GM23338 (cell line): ENCODE data around the gene CDV3. TPM values are rescaled to one million over a fixed set of nuclear protein-coding genes. Genes with fewer than 3 reads are reported as not detected.
"Not testable (repeated sequence)": the region's sequence is repeated elsewhere in the genome, so short reads cannot be mapped to it uniquely, and the experiment has no call there.

Experiments
- ATAC-seq: fragments of 200-7000 bp; cut with Tn5 transposase; 3 replicates; pipeline ENCODE4 v1.9.1; 2020
- DNase-seq: peaks from one replicate; pipeline ENCODE4 v3.0.0-alpha.2; 2015; ENCODE audit warnings: low spot score
- H2AFZ ChIP-seq: fragments of 200-600 bp; sonication (generic); 2 replicates; pipeline ENCODE4 v1.8.0; 2016; ENCODE audit warnings: antibody characterized with exemption, mild to moderate bottlenecking, moderate library complexity
- H3F3A ChIP-seq: fragments of 200-600 bp; sonication (generic); replicated peaks from 2 replicates; pipeline ENCODE4 v1.8.0; 2017; ENCODE audit warnings: antibody characterized with exemption, mixed run types, low read depth
- H3K27ac ChIP-seq: fragments of 200-600 bp; sonication (generic); 2 replicates; pipeline ENCODE4 v1.6.1; 2016; ENCODE audit warnings: low read depth
- H3K27me3 ChIP-seq: fragments of 200-600 bp; sonication (generic); 2 replicates; pipeline ENCODE4 v1.8.0; 2016; ENCODE audit warnings: mild to moderate bottlenecking, mixed run types, moderate library complexity; ENCODE audit not compliant: insufficient read depth
- H3K36me3 ChIP-seq: fragments of 200-600 bp; sonication (generic); 2 replicates; pipeline ENCODE4 v1.8.0; 2016; ENCODE audit warnings: mild to moderate bottlenecking; ENCODE audit not compliant: insufficient read depth
- H3K4me1 ChIP-seq: fragments of 200-600 bp; sonication (generic); 2 replicates; pipeline ENCODE4 v1.8.0; 2016; ENCODE audit warnings: mild to moderate bottlenecking, moderate library complexity; ENCODE audit not compliant: insufficient read depth
- H3K4me2 ChIP-seq: fragments of 200-600 bp; sonication (generic); 2 replicates; pipeline ENCODE4 v1.7.1; 2017; ENCODE audit warnings: mixed run types
- H3K4me3 ChIP-seq: fragments of 200-600 bp; sonication (generic); 2 replicates; pipeline ENCODE4 v1.6.1; 2016; ENCODE audit warnings: mixed run types
- H3K79me2 ChIP-seq: fragments of 200-600 bp; sonication (generic); replicated peaks from 2 replicates; pipeline ENCODE4 v1.8.0; 2017; ENCODE audit warnings: mild to moderate bottlenecking; ENCODE audit not compliant: insufficient read depth
- H3K9me2 ChIP-seq: fragments of 200-600 bp; sonication (generic); 2 replicates; pipeline ENCODE4 v1.8.0; 2017; ENCODE audit not compliant: insufficient read depth
- H4K20me1 ChIP-seq: fragments of 200-600 bp; sonication (generic); replicated peaks from 2 replicates; pipeline ENCODE4 v1.8.0; 2017; ENCODE audit warnings: mild to moderate bottlenecking; ENCODE audit not compliant: insufficient read depth
- H3K27ac Mint-ChIP-seq: 2 replicates; pipeline ENCODE4 v1.8.0; 2020; ENCODE audit warnings: inconsistent platforms, mild to moderate bottlenecking, moderate library complexity, mixed read lengths
- H3K27me3 Mint-ChIP-seq: 3 replicates; pipeline ENCODE4 v1.8.0; 2022; ENCODE audit warnings: low read depth, mild to moderate bottlenecking, moderate library complexity, mixed read lengths, inconsistent platforms; ENCODE audit not compliant: insufficient read depth, poor library complexity
- H3K36me3 Mint-ChIP-seq: 3 replicates; pipeline ENCODE4 v1.8.0; 2021; ENCODE audit warnings: low read depth, mild to moderate bottlenecking, inconsistent platforms, moderate library complexity, mixed read lengths
- H3K4me1 Mint-ChIP-seq: 3 replicates; pipeline ENCODE4 v1.8.0; 2020; ENCODE audit warnings: mild to moderate bottlenecking, inconsistent platforms, mixed read lengths
- H3K4me3 Mint-ChIP-seq: 3 replicates; pipeline ENCODE4 v1.8.0; 2021; ENCODE audit warnings: moderate library complexity, mild to moderate bottlenecking, inconsistent platforms, mixed read lengths
- H3K9me3 Mint-ChIP-seq: 3 replicates; pipeline ENCODE4 v1.8.0; 2020; ENCODE audit warnings: moderate library complexity, mild to moderate bottlenecking, inconsistent platforms, mixed read lengths
- EZH2 ChIP-seq: fragments of 200-600 bp; sonication (generic); IDR thresholded peaks from one replicate; pipeline ENCODE4 v1.8.0; 2017; ENCODE audit warnings: antibody characterized with exemption, mild to moderate bottlenecking, low read depth; ENCODE audit not compliant: unreplicated experiment
- EZH2phosphoT487 ChIP-seq: fragments of 200-600 bp; sonication (generic); IDR thresholded peaks from one replicate; pipeline ENCODE4 v1.8.1; 2018; ENCODE audit warnings: antibody characterized with exemption; ENCODE audit not compliant: unreplicated experiment
- STAT1 ChIP-seq: IDR thresholded peaks from one replicate; pipeline ENCODE4 v1.6.1; 2016; ENCODE audit warnings: antibody characterized with exemption; ENCODE audit not compliant: unreplicated experiment
- ZNF114 ChIP-seq: fragments of 250-450 bp; sonication (Bioruptor Pico); IDR thresholded peaks from 2 replicates; pipeline ENCODE4 v1.5.0; 2020; ENCODE audit warnings: mild to moderate bottlenecking, moderate library complexity
- ZNF331 ChIP-seq: fragments of 250-450 bp; sonication (Bioruptor Pico); IDR thresholded peaks from 2 replicates; pipeline ENCODE4 v1.5.0; 2020; ENCODE audit warnings: low read depth, mild to moderate bottlenecking, moderate library complexity
- polyA plus RNA-seq: library from polyadenylated mRNA; unstranded; fragments of >200 nt; fragmentation: Nextera tagmentation; extraction: Ambion mirVana; gene quantifications from 2 replicates; pipeline ENCODE4 v1.2.1, GENCODE V29; 2016
- total RNA-seq: library from RNA; depleted of rRNA; stranded (reverse); fragments of >200 nt; shearing (Covaris generic); gene quantifications from 2 replicates; pipeline ENCODE4 v1.2.3, GENCODE V29; 2014
- TF ChIP-seq, protein P1 (sequence below): IDR thresholded peaks from one replicate; pipeline ENCODE4 v1.6.1; 2018; ENCODE audit warnings: antibody characterized with exemption; ENCODE audit not compliant: unreplicated experiment
- TF ChIP-seq, protein P2 (sequence below), 2 experiments: fragments of 200-600 bp in 1 of 2; sonication (generic) in 1 of 2; conservative IDR thresholded peaks; 2 replicates each; pipeline versions ENCODE4 v1.5.1 to v1.6.1; 2016 to 2017; ENCODE audit warnings: antibody characterized with exemption in 2 of 2, low read depth in 2 of 2, mild to moderate bottlenecking in 2 of 2, moderate library complexity in 1 of 2
- TF ChIP-seq, protein P3 (sequence below): IDR thresholded peaks from 2 replicates; pipeline ENCODE4 v1.6.1; 2016; ENCODE audit warnings: antibody characterized with exemption

The CDV3 gene
- total and polyA plus RNA-seq, 2 experiments from 2014 or later: 36.6 to 119 TPM

DNA sequence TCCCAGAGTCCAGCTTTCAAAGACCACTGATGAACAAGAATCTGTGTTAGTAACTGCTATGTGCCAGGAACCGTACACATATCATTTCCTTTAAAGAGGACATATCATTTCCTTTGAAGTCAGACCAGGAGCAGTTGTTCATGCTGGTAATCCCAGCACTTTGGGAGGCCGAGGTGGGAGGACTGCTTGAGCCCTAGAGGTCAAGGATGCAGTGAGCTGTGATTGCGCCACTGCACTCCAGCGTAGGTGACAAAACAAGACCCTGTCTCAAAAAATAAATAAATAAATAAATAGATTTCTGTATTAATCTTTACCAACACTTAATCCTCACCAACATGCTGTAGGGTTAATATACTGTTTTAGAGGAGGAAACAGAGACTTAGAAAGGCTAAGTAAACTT is 23.9 kb upstream of the CDV3 start:
- Histone ChIP-seq H3K27me3 (no peaks in the 10 kb centered on the region), H3K36me3 (no peaks in the 10 kb centered on the region), H3K4me2 (no peak overlapping the region), H4K20me1 (no peaks in the 10 kb centered on the region), H3K4me3 (no peak overlapping the region), H3K79me2 (no peaks in the 10 kb centered on the region), H2AFZ (no peak overlapping the region), H3K27ac (no peak overlapping the region), H3F3A (no peaks in the 10 kb centered on the region), H3K9me2 (no peaks in the 10 kb centered on the region), H3K4me1 (peaks cover 7% of the 10 kb centered on the region; the same call in 1 of the 2 replicates)
- Mint-ChIP-seq H3K4me3 (no peak overlapping the region), H3K27me3 (no peaks in the 10 kb centered on the region), H3K4me1 (peaks cover 14% of the 10 kb centered on the region), H3K9me3 (peaks cover 23% of the 10 kb centered on the region; the same call in 2 of the 3 replicates), H3K36me3 (peaks cover 10% of the 10 kb centered on the region; the same call in 1 of the 3 replicates), H3K27ac (no peak overlapping the region)
- DNase-seq (no peak), ATAC-seq (no peak)
- TF ChIP-seq EZH2 (no peak), ZNF331 (CRISPR knock-in tag) (no peak), ZNF114 (CRISPR knock-in tag) (no peak), STAT1 (no peak), EZH2phosphoT487 (no peak)
- TF ChIP-seq, protein P1, sequence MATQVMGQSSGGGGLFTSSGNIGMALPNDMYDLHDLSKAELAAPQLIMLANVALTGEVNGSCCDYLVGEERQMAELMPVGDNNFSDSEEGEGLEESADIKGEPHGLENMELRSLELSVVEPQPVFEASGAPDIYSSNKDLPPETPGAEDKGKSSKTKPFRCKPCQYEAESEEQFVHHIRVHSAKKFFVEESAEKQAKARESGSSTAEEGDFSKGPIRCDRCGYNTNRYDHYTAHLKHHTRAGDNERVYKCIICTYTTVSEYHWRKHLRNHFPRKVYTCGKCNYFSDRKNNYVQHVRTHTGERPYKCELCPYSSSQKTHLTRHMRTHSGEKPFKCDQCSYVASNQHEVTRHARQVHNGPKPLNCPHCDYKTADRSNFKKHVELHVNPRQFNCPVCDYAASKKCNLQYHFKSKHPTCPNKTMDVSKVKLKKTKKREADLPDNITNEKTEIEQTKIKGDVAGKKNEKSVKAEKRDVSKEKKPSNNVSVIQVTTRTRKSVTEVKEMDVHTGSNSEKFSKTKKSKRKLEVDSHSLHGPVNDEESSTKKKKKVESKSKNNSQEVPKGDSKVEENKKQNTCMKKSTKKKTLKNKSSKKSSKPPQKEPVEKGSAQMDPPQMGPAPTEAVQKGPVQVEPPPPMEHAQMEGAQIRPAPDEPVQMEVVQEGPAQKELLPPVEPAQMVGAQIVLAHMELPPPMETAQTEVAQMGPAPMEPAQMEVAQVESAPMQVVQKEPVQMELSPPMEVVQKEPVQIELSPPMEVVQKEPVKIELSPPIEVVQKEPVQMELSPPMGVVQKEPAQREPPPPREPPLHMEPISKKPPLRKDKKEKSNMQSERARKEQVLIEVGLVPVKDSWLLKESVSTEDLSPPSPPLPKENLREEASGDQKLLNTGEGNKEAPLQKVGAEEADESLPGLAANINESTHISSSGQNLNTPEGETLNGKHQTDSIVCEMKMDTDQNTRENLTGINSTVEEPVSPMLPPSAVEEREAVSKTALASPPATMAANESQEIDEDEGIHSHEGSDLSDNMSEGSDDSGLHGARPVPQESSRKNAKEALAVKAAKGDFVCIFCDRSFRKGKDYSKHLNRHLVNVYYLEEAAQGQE: no peak
- TF ChIP-seq, protein P2, sequence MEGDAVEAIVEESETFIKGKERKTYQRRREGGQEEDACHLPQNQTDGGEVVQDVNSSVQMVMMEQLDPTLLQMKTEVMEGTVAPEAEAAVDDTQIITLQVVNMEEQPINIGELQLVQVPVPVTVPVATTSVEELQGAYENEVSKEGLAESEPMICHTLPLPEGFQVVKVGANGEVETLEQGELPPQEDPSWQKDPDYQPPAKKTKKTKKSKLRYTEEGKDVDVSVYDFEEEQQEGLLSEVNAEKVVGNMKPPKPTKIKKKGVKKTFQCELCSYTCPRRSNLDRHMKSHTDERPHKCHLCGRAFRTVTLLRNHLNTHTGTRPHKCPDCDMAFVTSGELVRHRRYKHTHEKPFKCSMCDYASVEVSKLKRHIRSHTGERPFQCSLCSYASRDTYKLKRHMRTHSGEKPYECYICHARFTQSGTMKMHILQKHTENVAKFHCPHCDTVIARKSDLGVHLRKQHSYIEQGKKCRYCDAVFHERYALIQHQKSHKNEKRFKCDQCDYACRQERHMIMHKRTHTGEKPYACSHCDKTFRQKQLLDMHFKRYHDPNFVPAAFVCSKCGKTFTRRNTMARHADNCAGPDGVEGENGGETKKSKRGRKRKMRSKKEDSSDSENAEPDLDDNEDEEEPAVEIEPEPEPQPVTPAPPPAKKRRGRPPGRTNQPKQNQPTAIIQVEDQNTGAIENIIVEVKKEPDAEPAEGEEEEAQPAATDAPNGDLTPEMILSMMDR (conservative IDR thresholded peaks at IDR 0.05; ENCODE audit: low read depth in 2 of 2): no peak
- TF ChIP-seq, protein P3, sequence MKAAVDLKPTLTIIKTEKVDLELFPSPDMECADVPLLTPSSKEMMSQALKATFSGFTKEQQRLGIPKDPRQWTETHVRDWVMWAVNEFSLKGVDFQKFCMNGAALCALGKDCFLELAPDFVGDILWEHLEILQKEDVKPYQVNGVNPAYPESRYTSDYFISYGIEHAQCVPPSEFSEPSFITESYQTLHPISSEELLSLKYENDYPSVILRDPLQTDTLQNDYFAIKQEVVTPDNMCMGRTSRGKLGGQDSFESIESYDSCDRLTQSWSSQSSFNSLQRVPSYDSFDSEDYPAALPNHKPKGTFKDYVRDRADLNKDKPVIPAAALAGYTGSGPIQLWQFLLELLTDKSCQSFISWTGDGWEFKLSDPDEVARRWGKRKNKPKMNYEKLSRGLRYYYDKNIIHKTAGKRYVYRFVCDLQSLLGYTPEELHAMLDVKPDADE: no peak

DNA sequence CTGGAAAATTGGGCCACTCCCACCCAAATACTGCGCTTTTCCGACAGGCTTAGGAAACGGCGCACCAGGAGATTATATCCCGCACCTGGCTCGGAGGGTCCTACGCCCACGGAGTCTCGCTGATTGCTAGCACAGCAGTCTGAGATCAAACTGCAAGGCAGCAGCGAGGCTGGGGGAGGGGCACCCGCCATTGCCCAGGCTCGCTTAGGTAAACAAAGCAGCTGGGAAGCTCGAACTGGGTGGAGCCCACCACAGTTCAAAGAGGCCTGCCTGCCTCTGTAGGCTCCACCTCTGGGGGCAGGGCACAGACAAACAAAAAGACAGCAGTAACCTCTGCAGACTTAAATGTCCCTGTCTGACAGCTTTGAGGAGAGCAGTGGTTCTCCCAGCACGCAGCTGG is 21.9 kb upstream of the CDV3 start:
- H3K79me2 ChIP-seq, H4K20me1 ChIP-seq, H3F3A ChIP-seq, H3K4me3 Mint-ChIP-seq, H3K4me1 ChIP-seq, DNase-seq, H2AFZ ChIP-seq, ATAC-seq, H3K27ac ChIP-seq, H3K4me2 ChIP-seq, H3K9me2 ChIP-seq, H3K36me3 ChIP-seq, H3K27me3 Mint-ChIP-seq, H3K27ac Mint-ChIP-seq, H3K27me3 ChIP-seq, H3K4me3 ChIP-seq: not testable (repeated sequence)
- Mint-ChIP-seq H3K36me3 (peaks cover 10% of the 10 kb centered on the region; the same call in 1 of the 3 replicates), H3K9me3 (peaks cover 23% of the 10 kb centered on the region; the same call in 2 of the 3 replicates), H3K4me1 (peaks cover 14% of the 10 kb centered on the region)
